ENCODE results near the gene GNAS.

Gene GNAS

DNA sequence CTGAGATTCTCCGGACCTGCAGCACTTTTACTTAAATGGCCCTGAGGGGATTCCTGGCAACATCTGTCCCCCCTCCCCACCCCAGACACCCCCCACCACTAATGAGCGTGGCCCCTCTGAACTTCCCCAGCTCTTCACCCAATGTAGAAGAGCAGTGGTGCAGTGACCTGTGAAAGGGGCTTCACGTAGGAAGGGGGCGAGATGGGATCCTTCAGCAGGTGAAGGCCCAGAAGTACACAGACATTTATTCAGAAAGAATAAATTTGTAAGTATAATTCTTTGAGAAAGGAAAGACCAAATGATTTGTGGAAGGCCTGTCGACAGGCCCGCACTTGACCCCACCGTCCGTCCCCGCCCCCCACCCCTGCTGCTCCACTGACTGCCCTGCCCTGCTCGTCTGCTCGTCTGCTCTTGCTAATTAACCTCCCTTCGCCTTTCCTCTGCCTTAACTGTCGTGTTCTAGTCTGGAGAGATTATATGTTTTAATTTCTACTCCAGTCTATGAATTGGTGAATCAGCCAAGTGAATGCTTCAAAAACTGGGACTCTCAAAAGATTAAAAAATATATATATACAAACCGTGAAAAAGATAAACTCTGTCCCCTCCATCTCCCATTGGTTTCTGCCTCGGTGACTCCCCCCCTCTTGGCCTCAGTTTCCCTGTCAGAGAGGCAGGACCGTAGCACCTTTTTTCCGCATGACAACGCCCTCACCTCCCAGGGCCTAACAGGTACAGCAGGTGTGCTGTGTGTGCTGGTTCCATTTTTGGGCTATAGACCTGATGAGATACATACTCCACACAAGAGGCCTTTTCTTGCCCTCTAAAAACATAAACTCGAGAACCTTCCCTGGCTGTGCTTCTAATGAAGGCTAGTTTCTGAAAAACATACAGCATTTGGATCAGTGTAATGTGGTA is 49.2 kb downstream of the GNAS start:
- no peak overlapping the region for H3K27ac ChIP-seq (ENCODE audit: poor library complexity, severe bottlenecking)
- TF ChIP-seq, protein P1, sequence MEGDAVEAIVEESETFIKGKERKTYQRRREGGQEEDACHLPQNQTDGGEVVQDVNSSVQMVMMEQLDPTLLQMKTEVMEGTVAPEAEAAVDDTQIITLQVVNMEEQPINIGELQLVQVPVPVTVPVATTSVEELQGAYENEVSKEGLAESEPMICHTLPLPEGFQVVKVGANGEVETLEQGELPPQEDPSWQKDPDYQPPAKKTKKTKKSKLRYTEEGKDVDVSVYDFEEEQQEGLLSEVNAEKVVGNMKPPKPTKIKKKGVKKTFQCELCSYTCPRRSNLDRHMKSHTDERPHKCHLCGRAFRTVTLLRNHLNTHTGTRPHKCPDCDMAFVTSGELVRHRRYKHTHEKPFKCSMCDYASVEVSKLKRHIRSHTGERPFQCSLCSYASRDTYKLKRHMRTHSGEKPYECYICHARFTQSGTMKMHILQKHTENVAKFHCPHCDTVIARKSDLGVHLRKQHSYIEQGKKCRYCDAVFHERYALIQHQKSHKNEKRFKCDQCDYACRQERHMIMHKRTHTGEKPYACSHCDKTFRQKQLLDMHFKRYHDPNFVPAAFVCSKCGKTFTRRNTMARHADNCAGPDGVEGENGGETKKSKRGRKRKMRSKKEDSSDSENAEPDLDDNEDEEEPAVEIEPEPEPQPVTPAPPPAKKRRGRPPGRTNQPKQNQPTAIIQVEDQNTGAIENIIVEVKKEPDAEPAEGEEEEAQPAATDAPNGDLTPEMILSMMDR (IDR thresholded peaks at IDR 0.05; ENCODE audit: poor library complexity, severe bottlenecking), result no peak
- H3K36me3 ChIP-seq (ENCODE audit: low read depth), result peaks cover 92% of the 10 kb centered on the region
- DNase-seq (ENCODE audit: low spot score) (no peak), ATAC-seq (ENCODE audit: low read depth) (no peak)
- H3K4me1 ChIP-seq (ENCODE audit: insufficient read depth, poor library complexity, severe bottlenecking), result peaks cover 6% of the 10 kb centered on the region
- no peaks in the 10 kb centered on the region for H3K9me3 ChIP-seq (ENCODE audit: severe bottlenecking)
- no peaks in the 10 kb centered on the region for H3K27me3 ChIP-seq (ENCODE audit: insufficient read depth, poor library complexity, severe bottlenecking)
- no peak overlapping the region for H3K4me3 ChIP-seq (ENCODE audit: severe bottlenecking)

DNA sequence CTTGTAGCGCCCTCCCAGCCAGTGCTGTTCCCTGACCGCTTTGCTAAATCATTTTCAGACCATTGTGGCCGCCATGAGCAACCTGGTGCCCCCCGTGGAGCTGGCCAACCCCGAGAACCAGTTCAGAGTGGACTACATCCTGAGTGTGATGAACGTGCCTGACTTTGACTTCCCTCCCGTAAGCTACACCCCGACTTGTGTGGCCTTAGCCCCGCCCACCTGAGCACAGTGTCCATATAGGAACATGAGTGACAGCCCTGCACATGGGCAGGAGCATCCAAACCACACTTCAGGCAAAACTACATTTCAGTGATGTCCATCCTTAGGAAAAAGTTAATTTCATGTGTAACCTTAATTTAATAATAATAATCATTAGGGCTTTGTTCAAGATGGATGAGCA is 51.1 kb downstream of the GNAS start:
- Histone ChIP-seq H3K27ac (ENCODE audit: poor library complexity, severe bottlenecking) (no peak overlapping the region), H3K36me3 (ENCODE audit: low read depth) (peaks cover 91% of the 10 kb centered on the region), H3K9me3 (ENCODE audit: severe bottlenecking) (no peaks in the 10 kb centered on the region), H3K27me3 (ENCODE audit: insufficient read depth, poor library complexity, severe bottlenecking) (no peaks in the 10 kb centered on the region), H3K4me3 (ENCODE audit: severe bottlenecking) (no peak overlapping the region), H3K4me1 (ENCODE audit: insufficient read depth, poor library complexity, severe bottlenecking) (peaks cover 20% of the 10 kb centered on the region)
- ATAC-seq (ENCODE audit: low read depth), result no peak
- TF ChIP-seq, protein P1 (IDR thresholded peaks at IDR 0.05; ENCODE audit: poor library complexity, severe bottlenecking), result no peak
- peak; percentile 82 for DNase-seq (ENCODE audit: low spot score)

DNA sequence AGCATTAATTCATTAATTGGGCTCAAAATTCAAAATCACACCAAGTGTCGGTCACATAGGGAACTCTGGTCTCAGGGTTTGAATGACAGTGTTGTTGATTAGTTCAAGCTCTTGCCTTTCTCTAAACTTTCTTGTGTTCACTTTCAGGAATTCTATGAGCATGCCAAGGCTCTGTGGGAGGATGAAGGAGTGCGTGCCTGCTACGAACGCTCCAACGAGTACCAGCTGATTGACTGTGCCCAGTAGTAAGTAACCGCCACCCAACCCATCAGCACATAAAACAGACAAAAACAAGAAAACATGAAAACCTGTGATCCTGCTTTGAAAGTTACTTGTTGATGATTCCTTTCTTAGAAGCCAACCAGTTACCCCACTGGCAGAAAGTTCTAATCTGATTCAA is 52.7 kb downstream of the GNAS start:
- Histone ChIP-seq H3K36me3 (ENCODE audit: low read depth) (peaks cover 91% of the 10 kb centered on the region), H3K4me1 (ENCODE audit: insufficient read depth, poor library complexity, severe bottlenecking) (peaks cover 20% of the 10 kb centered on the region), H3K27ac (ENCODE audit: poor library complexity, severe bottlenecking) (no peak overlapping the region), H3K9me3 (ENCODE audit: severe bottlenecking) (no peaks in the 10 kb centered on the region), H3K4me3 (ENCODE audit: severe bottlenecking) (no peak overlapping the region), H3K27me3 (ENCODE audit: insufficient read depth, poor library complexity, severe bottlenecking) (no peaks in the 10 kb centered on the region)
- TF ChIP-seq, protein P1 (IDR thresholded peaks at IDR 0.05; ENCODE audit: poor library complexity, severe bottlenecking), result no peak
- ATAC-seq (ENCODE audit: low read depth) (no peak), DNase-seq (ENCODE audit: low spot score) (no peak)

DNA sequence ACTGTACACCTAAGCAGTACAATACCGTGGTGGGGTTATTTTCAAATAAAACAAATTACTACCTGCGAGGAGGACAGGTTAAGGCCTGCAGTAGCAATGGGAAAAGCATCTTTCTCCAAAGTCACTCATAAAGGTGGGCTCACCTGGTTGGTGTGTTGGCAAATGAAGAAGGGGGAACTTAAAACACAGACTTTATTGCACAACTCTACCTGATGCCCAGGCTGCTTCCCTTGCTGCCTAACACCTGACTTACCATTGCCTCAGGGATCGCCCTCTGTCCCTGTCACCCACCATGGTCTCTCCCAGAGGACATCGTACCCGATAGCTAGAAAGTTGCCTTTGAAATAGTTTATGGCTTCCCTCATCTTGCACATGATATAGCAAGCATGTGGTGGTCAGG is 53.6 kb downstream of the GNAS start:
- no peak for DNase-seq (ENCODE audit: low spot score)
- ATAC-seq (ENCODE audit: low read depth), result no peak
- Histone ChIP-seq H3K27ac (ENCODE audit: poor library complexity, severe bottlenecking) (peak overlapping the region; percentile 31), H3K9me3 (ENCODE audit: severe bottlenecking) (no peaks in the 10 kb centered on the region), H3K4me3 (ENCODE audit: severe bottlenecking) (no peak overlapping the region), H3K4me1 (ENCODE audit: insufficient read depth, poor library complexity, severe bottlenecking) (peaks cover 20% of the 10 kb centered on the region), H3K27me3 (ENCODE audit: insufficient read depth, poor library complexity, severe bottlenecking) (no peaks in the 10 kb centered on the region), H3K36me3 (ENCODE audit: low read depth) (peaks cover 91% of the 10 kb centered on the region)
- TF ChIP-seq, protein P1 (IDR thresholded peaks at IDR 0.05; ENCODE audit: poor library complexity, severe bottlenecking), result no peak

DNA sequence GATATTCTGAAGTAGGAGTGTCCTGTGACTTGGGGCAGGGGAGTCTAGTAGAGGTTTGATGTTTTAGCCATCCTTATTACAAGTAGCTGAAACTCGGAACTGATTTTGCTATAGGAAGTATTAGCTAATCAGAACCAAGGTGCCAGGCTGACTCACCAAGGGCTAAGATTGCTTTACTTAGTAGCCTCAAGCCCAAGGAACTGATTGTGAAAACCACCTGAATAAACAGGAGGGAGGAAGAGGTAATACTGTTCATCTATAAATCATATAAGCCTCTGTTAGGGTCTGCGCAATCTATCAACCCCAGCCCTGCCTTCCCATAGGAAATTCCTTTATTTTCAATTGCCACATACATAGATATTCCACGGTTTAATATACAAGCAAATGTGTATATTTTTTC is 54.4 kb downstream of the GNAS start:
- Histone ChIP-seq H3K36me3 (ENCODE audit: low read depth) (peaks cover 95% of the 10 kb centered on the region), H3K9me3 (ENCODE audit: severe bottlenecking) (no peaks in the 10 kb centered on the region), H3K4me1 (ENCODE audit: insufficient read depth, poor library complexity, severe bottlenecking) (peaks cover 20% of the 10 kb centered on the region), H3K27me3 (ENCODE audit: insufficient read depth, poor library complexity, severe bottlenecking) (no peaks in the 10 kb centered on the region), H3K27ac (ENCODE audit: poor library complexity, severe bottlenecking) (peak overlapping the region; percentile 31), H3K4me3 (ENCODE audit: severe bottlenecking) (no peak overlapping the region)
- DNase-seq (ENCODE audit: low spot score) (no peak), ATAC-seq (ENCODE audit: low read depth) (peak; percentile 91)
- TF ChIP-seq, protein P1 (IDR thresholded peaks at IDR 0.05; ENCODE audit: poor library complexity, severe bottlenecking), result no peak

Measured in RWPE2 (cell line).